HepG2 (cell line): ENCODE data around the gene RECK. TPM values are rescaled to one million over a fixed set of nuclear protein-coding genes. Genes with fewer than 3 reads are reported as not detected.

Source experiments
- ATAC-seq: fragments of 200-7000 bp; cut with Tn5 transposase; 3 replicates; pipeline ENCODE4 v1.9.1; 2020; ENCODE audit warnings: mild to moderate bottlenecking, moderate library complexity
- BruUV-seq: library from RNA; stranded (reverse); fragments of 400-500 nt; replicated peaks from 2 replicates; lab custom pipeline; 2021; lab: Mats Ljungman, UMichigan
- CTCF ChIA-PET: fragments of 300-600 bp; formaldehyde crosslinking; extraction: SDS; loops from one replicate; lab custom pipeline; 2021; ENCODE audit warnings: low total read pairs, inconsistent platforms, low intra/inter-chr PET ratio; lab: Yijun Ruan, JAX
- POLR2A ChIA-PET: fragments of 350-600 bp; sonication (Branson Sonifier 250); formaldehyde crosslinking; loops from one replicate; lab custom pipeline; 2020; ENCODE audit warnings: antibody characterized with exemption, inconsistent platforms; lab: Yijun Ruan, JAX
- DNase-seq: peaks from one replicate; pipeline ENCODE4 v3.0.0-alpha.2; 2015; ENCODE audit warnings: low spot score
- FAIRE-seq: peaks from 3 replicates; lab custom pipeline; 2011; peaks lifted over from hg19 to GRCh38; lab: Jason Lieb, UNC
- H2AFZ ChIP-seq: one replicate; pipeline ENCODE4 v1.6.1; 2011; ENCODE audit warnings: low read length, inconsistent platforms
- H3K27ac ChIP-seq: fragments of 300-600 bp; 3 replicates; pipeline ENCODE4 v1.8.0; 2011; ENCODE audit warnings: mixed run types, mild to moderate bottlenecking, mixed read lengths, low read length, inconsistent platforms; ENCODE audit not compliant: insufficient read depth; ENCODE audit errors: extremely low read length
- H3K27me3 ChIP-seq, 2 experiments: fragments of 200-600 bp in 1 of 2; 2 replicates in 1 of 2; 3 replicates in 1 of 2; pipeline versions ENCODE4 v1.6.0 to v1.8.0; 2011; ENCODE audit warnings: low read length in 2 of 2, mild to moderate bottlenecking in 2 of 2, moderate library complexity in 2 of 2, inconsistent platforms in 1 of 2; ENCODE audit not compliant: insufficient read depth in 2 of 2, control insufficient read depth in 1 of 2
- H3K36me3 ChIP-seq, 2 experiments: fragments of 200-600 bp in 1 of 2; replicated peaks in 1 of 2; 2 replicates in 1 of 2; 3 replicates in 1 of 2; pipeline versions ENCODE4 v1.5.1 to v1.8.0; 2011; ENCODE audit warnings: low read length in 2 of 2, inconsistent platforms in 1 of 2; ENCODE audit not compliant: insufficient read depth in 2 of 2, control insufficient read depth in 1 of 2
- H3K4me1 ChIP-seq: 2 replicates; pipeline ENCODE4 v1.5.1; 2012; ENCODE audit warnings: low read length, inconsistent platforms; ENCODE audit not compliant: insufficient read depth
- H3K4me2 ChIP-seq: 2 replicates; pipeline ENCODE4 v1.6.0; 2011; ENCODE audit warnings: low read depth, low read length, inconsistent platforms
- H3K4me3 ChIP-seq, 3 experiments: fragments of 200-600 bp in 1 of 3; sonication (generic), shearing (Covaris generic) in 1 of 3; replicated peaks in 1 of 3; 2 replicates each; pipeline ENCODE4 v1.5.1; 2011 to 2016; ENCODE audit warnings: low read length in 3 of 3, inconsistent platforms in 2 of 3, low read depth in 2 of 3, mild to moderate bottlenecking in 2 of 3, control low read depth in 1 of 3, mixed read lengths in 1 of 3; ENCODE audit not compliant: insufficient read depth in 1 of 3
- H3K79me2 ChIP-seq: one replicate; pipeline ENCODE4 v1.6.1; 2011; ENCODE audit warnings: low read length, inconsistent platforms; ENCODE audit not compliant: insufficient read depth
- H3K9ac ChIP-seq: 2 replicates; pipeline ENCODE4 v1.6.0; 2011; ENCODE audit warnings: mild to moderate bottlenecking, low read depth, low read length, inconsistent platforms; ENCODE audit not compliant: insufficient read depth
- H3K9me3 ChIP-seq: 2 replicates; pipeline ENCODE4 v1.5.1; 2012; ENCODE audit warnings: mild to moderate bottlenecking, low read length
- H4K20me1 ChIP-seq: 2 replicates; pipeline ENCODE4 v1.6.0; 2011; ENCODE audit warnings: inconsistent platforms, mild to moderate bottlenecking, low read length, moderate library complexity; ENCODE audit not compliant: insufficient read depth
- CAMTA2 ChIP-seq: sonication (generic); formaldehyde crosslinking; IDR thresholded peaks from 2 replicates; pipeline ENCODE4 v1.4.0; 2020; ENCODE audit warnings: mild to moderate bottlenecking, missing genetic modification reagents, borderline replicate concordance
- CCDC6 ChIP-seq: sonication (generic); formaldehyde crosslinking; IDR thresholded peaks from 2 replicates; pipeline ENCODE4 v1.8.1; 2022; ENCODE audit warnings: mild to moderate bottlenecking, missing genetic modification reagents, moderate library complexity
- DR1 ChIP-seq: sonication (generic); formaldehyde crosslinking; IDR thresholded peaks from 2 replicates; pipeline ENCODE4 v1.8.0; 2021; ENCODE audit warnings: mild to moderate bottlenecking, missing genetic modification reagents, inconsistent platforms
- HHEX ChIP-seq: IDR thresholded peaks from 2 replicates; pipeline ENCODE4 v1.6.1; 2016; ENCODE audit warnings: control low read depth
- HNF1B ChIP-seq: sonication (generic); formaldehyde crosslinking; IDR thresholded peaks from 2 replicates; pipeline ENCODE4 v1.5.1; 2020; ENCODE audit warnings: mild to moderate bottlenecking, moderate library complexity, missing genetic modification reagents
- IRF9 ChIP-seq: sonication (generic); formaldehyde crosslinking; IDR thresholded peaks from 2 replicates; pipeline ENCODE4 v1.8.0; 2022; ENCODE audit warnings: missing genetic modification reagents, mild to moderate bottlenecking, borderline replicate concordance
- SMARCE1 ChIP-seq: fragments of 450-650 bp; IDR thresholded peaks from 2 replicates; pipeline ENCODE4 v1.6.1; 2017; ENCODE audit warnings: borderline replicate concordance
- STAT5B ChIP-seq: sonication (generic); formaldehyde crosslinking; IDR thresholded peaks from 2 replicates; pipeline ENCODE4 v1.4.0; 2020; ENCODE audit warnings: missing genetic modification reagents
- TEAD3 ChIP-seq: optimal IDR thresholded peaks from 2 replicates; pipeline ENCODE3; 2016; ENCODE audit warnings: borderline replicate concordance
- ZBTB7B ChIP-seq: sonication (generic); formaldehyde crosslinking; IDR thresholded peaks from 2 replicates; pipeline ENCODE4 v1.4.0; 2020; ENCODE audit warnings: missing genetic modification reagents
- ZMYM2 ChIP-seq: sonication (generic); formaldehyde crosslinking; IDR thresholded peaks from 2 replicates; pipeline ENCODE4 v1.8.0; 2022; ENCODE audit warnings: mild to moderate bottlenecking, missing genetic modification reagents
- ZNF703 ChIP-seq: sonication (generic); formaldehyde crosslinking; IDR thresholded peaks from 2 replicates; pipeline ENCODE4 v1.5.1; 2020; ENCODE audit warnings: missing genetic modification reagents, mild to moderate bottlenecking, moderate library complexity, borderline replicate concordance
- WGBS: methylation state at CpG from one replicate; pipeline ENCODE4 v1.1.6; 2017; ENCODE audit warnings: low lambda C conversion rate; 5-methylcytosine and 5-hydroxymethylcytosine counted together
- in situ Hi-C: cut with HindIII; loops from 2 replicates; pipeline ENCODE4 v1.10.0; 2017; ENCODE audit warnings: low pct_unique_long_range_greater_than_20kb; ENCODE audit not compliant: extremely low pct_ligation_motif_present
- intact Hi-C: fragments of 100-400 bp; cut with micrococcal nuclease; formaldehyde crosslinking; loops from one replicate; pipeline ENCODE4 v1.10.0; 2022; ENCODE audit not compliant: unreplicated experiment
- polyA plus RNA-seq, 8 experiments: library from polyadenylated mRNA; depleted of rRNA in 3 of 8; stranded (reverse) in 7 of 8; unstranded in 1 of 8; fragments of >200 nt; fragmentation: Illumina TruSeq in 4 of 8; extraction: Trizol in 4 of 8; gene quantifications; 2 replicates each; pipeline versions ENCODE4 v1.2.1 to v1.2.3, GENCODE V29; 2011 to 2016; ENCODE audit warnings: low read depth in 4 of 8, missing spikeins in 1 of 8, mixed read lengths in 1 of 8; ENCODE audit not compliant: insufficient read depth in 1 of 8
- total RNA-seq, 5 experiments: library from RNA; depleted of rRNA; stranded (reverse); fragments of >200 nt; fragmentation: Illumina TruSeq; extraction: Trizol; gene quantifications; 2 replicates each; pipeline ENCODE4 v1.2.3, GENCODE V29; 2016; ENCODE audit warnings: low read depth in 1 of 5
- TF ChIP-seq, protein P1 (sequence below): sonication (generic); formaldehyde crosslinking; IDR thresholded peaks from 2 replicates; pipeline ENCODE4 v1.8.1; 2023; ENCODE audit warnings: missing genetic modification reagents, inconsistent platforms, borderline replicate concordance
- TF ChIP-seq, protein P2 (sequence below): sonication (generic); formaldehyde crosslinking; IDR thresholded peaks from 2 replicates; pipeline ENCODE4 v1.4.0; 2020; ENCODE audit warnings: mild to moderate bottlenecking, missing genetic modification reagents

The RECK gene
- total and polyA plus RNA-seq, 2 of the 13 experiments (the other 11 are each of a cell fraction or from before 2014, with no cell fraction given) = 3.1 to 4.8 TPM

DNA sequence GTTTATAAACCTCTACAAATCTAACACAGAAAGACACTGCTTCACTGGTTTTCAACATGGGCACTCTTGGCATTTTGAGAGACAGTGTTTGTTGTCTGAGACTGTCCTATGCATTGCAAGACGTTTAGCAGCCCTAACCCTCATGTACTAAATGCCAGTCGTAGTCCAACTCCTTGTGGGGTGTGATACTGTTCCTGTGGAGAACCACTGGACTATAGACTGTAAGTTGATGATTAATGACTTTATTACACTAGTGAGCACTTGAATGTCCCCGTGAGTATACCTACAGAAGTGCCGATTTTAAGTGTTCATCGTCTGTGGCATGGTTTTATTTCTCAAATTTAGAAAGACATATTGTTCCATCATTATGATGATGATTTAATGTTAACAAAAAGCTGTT is 46.2 kb downstream of the RECK start:
- POLR2A ChIA-PET = no interaction called here
- intact Hi-C loops = no loop called here
- no peak overlapping the region for H3K27ac ChIP-seq

More for the DNA sequence above, 46.2 kb downstream of the RECK start:
- Histone ChIP-seq H2AFZ (no peak overlapping the region), H3K27me3 (no peaks in the 10 kb centered on the region), H4K20me1 (no peaks in the 10 kb centered on the region), H3K9ac (no peak overlapping the region), H3K79me2 (no peaks in the 10 kb centered on the region), H3K4me1 (peaks cover 10% of the 10 kb centered on the region), H3K4me3 (no peak overlapping the region), H3K4me2 (0 out of 2 replicates have a peak overlapping the region, but pooled peaks have one; percentile 13), H3K36me3 (no peaks in the 10 kb centered on the region), H3K9me3 (no peaks in the 10 kb centered on the region)
- 12% methylated on average over 5 of the region's 5 CpGs for WGBS
- BruUV-seq = no TSS peak
- in situ Hi-C loops = no loop called here
- CTCF ChIA-PET = no interaction called here
- FAIRE-seq (no peak), DNase-seq (no peak), ATAC-seq (no peak; the same call in 2 of the 3 replicates)
- TF ChIP-seq, protein P1, sequence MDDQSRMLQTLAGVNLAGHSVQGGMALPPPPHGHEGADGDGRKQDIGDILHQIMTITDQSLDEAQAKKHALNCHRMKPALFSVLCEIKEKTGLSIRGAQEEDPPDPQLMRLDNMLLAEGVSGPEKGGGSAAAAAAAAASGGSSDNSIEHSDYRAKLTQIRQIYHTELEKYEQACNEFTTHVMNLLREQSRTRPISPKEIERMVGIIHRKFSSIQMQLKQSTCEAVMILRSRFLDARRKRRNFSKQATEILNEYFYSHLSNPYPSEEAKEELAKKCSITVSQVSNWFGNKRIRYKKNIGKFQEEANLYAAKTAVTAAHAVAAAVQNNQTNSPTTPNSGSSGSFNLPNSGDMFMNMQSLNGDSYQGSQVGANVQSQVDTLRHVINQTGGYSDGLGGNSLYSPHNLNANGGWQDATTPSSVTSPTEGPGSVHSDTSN (CRISPR knock-in tag) = no peak
- TF ChIP-seq ZNF703 (no peak), ZBTB7B (CRISPR knock-in tag) (no peak), ZMYM2 (CRISPR knock-in tag) (no peak), TEAD3 (CRISPR knock-in tag) (no peak), HNF1B (CRISPR knock-in tag) (no peak), CCDC6 (CRISPR knock-in tag) (no peak), DR1 (CRISPR knock-in tag) (no peak), STAT5B (no peak), SMARCE1 (no peak), CAMTA2 (CRISPR knock-in tag) (no peak), IRF9 (no peak), HHEX (CRISPR knock-in tag) (no peak)
- TF ChIP-seq, protein P2, sequence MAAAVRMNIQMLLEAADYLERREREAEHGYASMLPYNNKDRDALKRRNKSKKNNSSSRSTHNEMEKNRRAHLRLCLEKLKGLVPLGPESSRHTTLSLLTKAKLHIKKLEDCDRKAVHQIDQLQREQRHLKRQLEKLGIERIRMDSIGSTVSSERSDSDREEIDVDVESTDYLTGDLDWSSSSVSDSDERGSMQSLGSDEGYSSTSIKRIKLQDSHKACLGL (CRISPR knock-in tag) = no peak
